GM12878 (cell line): ENCODE measurements around the gene BFSP2. TPM values are rescaled to one million over a fixed set of nuclear protein-coding genes. Genes with fewer than 3 reads are reported as not detected.

ENCODE experiments used
- CHD1 ChIP-seq: IDR thresholded peaks from 2 replicates; pipeline ENCODE4 v1.6.1; 2012; ENCODE audit warnings: low read depth, low read length, improper control_type of control experiment
- CHD4 ChIP-seq: fragments of 200-600 bp; sonication (generic); IDR thresholded peaks from 2 replicates; pipeline ENCODE4 v1.6.1; 2016; ENCODE audit warnings: mild to moderate bottlenecking
- ESRRA ChIP-seq: IDR thresholded peaks from 2 replicates; pipeline ENCODE4 v1.6.1; 2012; ENCODE audit warnings: mild to moderate bottlenecking, low read length, improper control_type of control experiment
- HDAC2 ChIP-seq: fragments of 200-600 bp; sonication (generic); IDR thresholded peaks from 2 replicates; pipeline ENCODE4 v1.6.1; 2017
- HDAC6 ChIP-seq: fragments of 200-600 bp; sonication (generic); IDR thresholded peaks from one replicate; pipeline ENCODE4 v1.8.0; 2017; ENCODE audit warnings: antibody characterized with exemption; ENCODE audit not compliant: unreplicated experiment
- IKZF1 ChIP-seq: fragments of 450-650 bp; conservative IDR thresholded peaks from 2 replicates; pipeline ENCODE4 v1.6.1; 2017; ENCODE audit warnings: antibody characterized with exemption, mild to moderate bottlenecking
- JUNB ChIP-seq: IDR thresholded peaks from 2 replicates; pipeline ENCODE4 v1.6.1; 2016; ENCODE audit warnings: antibody characterized with exemption, mild to moderate bottlenecking
- JUND ChIP-seq: IDR thresholded peaks from 2 replicates; pipeline ENCODE4 v1.6.1; 2012; ENCODE audit warnings: low read depth, mild to moderate bottlenecking, low read length, improper control_type of control experiment, moderate library complexity
- KDM1A ChIP-seq: fragments of 200-600 bp; sonication (generic); IDR thresholded peaks from 2 replicates; pipeline ENCODE4 v1.6.1; 2016; ENCODE audit warnings: borderline replicate concordance
- LARP7 ChIP-seq: fragments of 450-650 bp; IDR thresholded peaks from 2 replicates; pipeline ENCODE4 v1.6.1; 2017; ENCODE audit warnings: mild to moderate bottlenecking
- MEF2A ChIP-seq: IDR thresholded peaks from 2 replicates; pipeline ENCODE4 v1.6.1; 2011; ENCODE audit warnings: low read depth, mild to moderate bottlenecking, low read length, moderate library complexity; ENCODE audit not compliant: insufficient read depth
- NFXL1 ChIP-seq: fragments of 450-650 bp; IDR thresholded peaks from 2 replicates; pipeline ENCODE4 v1.6.1; 2017; ENCODE audit warnings: antibody characterized with exemption, mild to moderate bottlenecking, borderline replicate concordance
- NR2F1 ChIP-seq: fragments of 450-650 bp; conservative IDR thresholded peaks from 2 replicates; pipeline ENCODE4 v1.6.1; 2017; ENCODE audit warnings: mild to moderate bottlenecking
- TBL1XR1 ChIP-seq: IDR thresholded peaks from 2 replicates; pipeline ENCODE4 v1.6.1; 2012; ENCODE audit warnings: low read depth, low read length, improper control_type of control experiment
- TCF3 ChIP-seq: IDR thresholded peaks from 2 replicates; pipeline ENCODE4 v1.6.1; 2012; ENCODE audit warnings: low read depth, mild to moderate bottlenecking, low read length, borderline replicate concordance; ENCODE audit not compliant: insufficient read depth
- ZNF384 ChIP-seq: IDR thresholded peaks from 2 replicates; pipeline ENCODE4 v1.6.1; 2012; ENCODE audit warnings: low read depth, mild to moderate bottlenecking, low read length, improper control_type of control experiment, borderline replicate concordance
- ZZZ3 ChIP-seq: IDR thresholded peaks from 2 replicates; pipeline ENCODE4 v1.6.1; 2011; ENCODE audit warnings: low read depth; ENCODE audit not compliant: control insufficient read depth, insufficient read length
- polyA plus RNA-seq, 11 experiments: library from polyadenylated mRNA; depleted of rRNA in 4 of 11; unstranded in 6 of 11; stranded (reverse) in 5 of 11; fragments of >200 nt; fragmentation: Nextera tagmentation in 4 of 11; fragmentation: Illumina TruSeq in 1 of 11; extraction: Ambion mirVana in 4 of 11; extraction: Trizol in 1 of 11; gene quantifications; 1 replicate in 1 of 11; 2 replicates in 10 of 11; pipeline versions ENCODE4 v1.2.1 to v1.2.3, GENCODE V29; 2011 to 2016; ENCODE audit warnings: inconsistent platforms in 2 of 11, missing spikeins in 2 of 11, low read depth in 1 of 11
- total RNA-seq, 4 experiments: library from RNA; depleted of rRNA in 3 of 4; stranded (reverse); fragments of >200 nt in 3 of 4; fragmentation: Illumina TruSeq in 1 of 4; extraction: Trizol in 1 of 4; gene quantifications; 2 replicates each; pipeline versions ENCODE4 v1.2.1 to v1.2.3, GENCODE V29; 2013 to 2021
- TF ChIP-seq, protein P1 (sequence below): IDR thresholded peaks from 2 replicates; pipeline ENCODE4 v1.6.1; 2011; ENCODE audit warnings: low read depth, mild to moderate bottlenecking, low read length, moderate library complexity, borderline replicate concordance; ENCODE audit errors: extremely low read depth
- TF ChIP-seq, protein P2 (sequence below): fragments of 450-650 bp; formaldehyde crosslinking; IDR thresholded peaks from 2 replicates; pipeline ENCODE4 v1.4.0; 2020; ENCODE audit warnings: mild to moderate bottlenecking, moderate library complexity
- TF ChIP-seq, protein P3 (sequence below): IDR thresholded peaks from 2 replicates; pipeline ENCODE4 v1.6.1; 2012; ENCODE audit warnings: low read depth, low read length, improper control_type of control experiment
- TF ChIP-seq, protein P4 (sequence below): fragments of 450-650 bp; IDR thresholded peaks from 2 replicates; pipeline ENCODE4 v1.6.1; 2016; ENCODE audit warnings: mild to moderate bottlenecking, moderate library complexity, borderline replicate concordance

Gene BFSP2
- total and polyA plus RNA-seq, 10 of the 15 experiments (the other 5 are each of a cell fraction or from before 2014, with no cell fraction given), result 1.5 to 20.4 (median 7.3) TPM

DNA sequence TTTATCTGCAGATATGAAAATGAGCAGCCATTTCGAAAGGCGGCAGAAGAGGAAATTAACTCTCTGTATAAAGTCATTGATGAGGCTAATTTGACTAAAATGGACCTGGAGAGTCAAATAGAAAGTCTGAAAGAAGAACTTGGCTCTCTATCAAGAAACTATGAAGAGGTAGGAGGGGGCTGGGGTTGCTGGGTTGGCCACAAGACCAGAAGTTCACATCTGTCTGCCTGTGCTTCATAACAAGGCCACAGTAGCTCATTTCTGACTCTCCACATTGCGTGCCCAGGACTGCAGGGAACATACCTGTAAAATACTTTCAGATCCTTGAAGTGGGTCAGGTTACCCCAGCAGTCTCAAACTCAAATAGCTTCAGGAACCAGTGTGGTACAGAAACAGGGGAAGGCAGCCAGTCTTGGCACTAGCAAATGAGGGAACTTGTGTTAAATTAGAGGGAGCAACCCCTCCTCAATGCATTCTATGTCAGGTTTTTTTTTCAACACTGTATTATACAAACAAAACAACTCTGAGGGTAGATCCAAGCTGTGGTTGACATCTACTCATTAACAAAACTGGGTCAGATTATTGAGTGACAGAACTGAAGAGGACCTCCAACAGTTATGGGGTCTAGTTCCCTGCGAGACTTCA, 48.7 kb downstream of the BFSP2 start (continued):
- TF ChIP-seq, protein P1, sequence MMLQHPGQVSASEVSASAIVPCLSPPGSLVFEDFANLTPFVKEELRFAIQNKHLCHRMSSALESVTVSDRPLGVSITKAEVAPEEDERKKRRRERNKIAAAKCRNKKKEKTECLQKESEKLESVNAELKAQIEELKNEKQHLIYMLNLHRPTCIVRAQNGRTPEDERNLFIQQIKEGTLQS, result no peak
- TF ChIP-seq TBL1XR1, result peak; percentile 95
- TF ChIP-seq ESRRA, result no peak
- TF ChIP-seq, protein P2, sequence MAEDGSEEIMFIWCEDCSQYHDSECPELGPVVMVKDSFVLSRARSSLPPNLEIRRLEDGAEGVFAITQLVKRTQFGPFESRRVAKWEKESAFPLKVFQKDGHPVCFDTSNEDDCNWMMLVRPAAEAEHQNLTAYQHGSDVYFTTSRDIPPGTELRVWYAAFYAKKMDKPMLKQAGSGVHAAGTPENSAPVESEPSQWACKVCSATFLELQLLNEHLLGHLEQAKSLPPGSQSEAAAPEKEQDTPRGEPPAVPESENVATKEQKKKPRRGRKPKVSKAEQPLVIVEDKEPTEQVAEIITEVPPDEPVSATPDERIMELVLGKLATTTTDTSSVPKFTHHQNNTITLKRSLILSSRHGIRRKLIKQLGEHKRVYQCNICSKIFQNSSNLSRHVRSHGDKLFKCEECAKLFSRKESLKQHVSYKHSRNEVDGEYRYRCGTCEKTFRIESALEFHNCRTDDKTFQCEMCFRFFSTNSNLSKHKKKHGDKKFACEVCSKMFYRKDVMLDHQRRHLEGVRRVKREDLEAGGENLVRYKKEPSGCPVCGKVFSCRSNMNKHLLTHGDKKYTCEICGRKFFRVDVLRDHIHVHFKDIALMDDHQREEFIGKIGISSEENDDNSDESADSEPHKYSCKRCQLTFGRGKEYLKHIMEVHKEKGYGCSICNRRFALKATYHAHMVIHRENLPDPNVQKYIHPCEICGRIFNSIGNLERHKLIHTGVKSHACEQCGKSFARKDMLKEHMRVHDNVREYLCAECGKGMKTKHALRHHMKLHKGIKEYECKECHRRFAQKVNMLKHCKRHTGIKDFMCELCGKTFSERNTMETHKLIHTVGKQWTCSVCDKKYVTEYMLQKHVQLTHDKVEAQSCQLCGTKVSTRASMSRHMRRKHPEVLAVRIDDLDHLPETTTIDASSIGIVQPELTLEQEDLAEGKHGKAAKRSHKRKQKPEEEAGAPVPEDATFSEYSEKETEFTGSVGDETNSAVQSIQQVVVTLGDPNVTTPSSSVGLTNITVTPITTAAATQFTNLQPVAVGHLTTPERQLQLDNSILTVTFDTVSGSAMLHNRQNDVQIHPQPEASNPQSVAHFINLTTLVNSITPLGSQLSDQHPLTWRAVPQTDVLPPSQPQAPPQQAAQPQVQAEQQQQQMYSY (CRISPR knock-in tag), result no peak
- TF ChIP-seq, protein P3, sequence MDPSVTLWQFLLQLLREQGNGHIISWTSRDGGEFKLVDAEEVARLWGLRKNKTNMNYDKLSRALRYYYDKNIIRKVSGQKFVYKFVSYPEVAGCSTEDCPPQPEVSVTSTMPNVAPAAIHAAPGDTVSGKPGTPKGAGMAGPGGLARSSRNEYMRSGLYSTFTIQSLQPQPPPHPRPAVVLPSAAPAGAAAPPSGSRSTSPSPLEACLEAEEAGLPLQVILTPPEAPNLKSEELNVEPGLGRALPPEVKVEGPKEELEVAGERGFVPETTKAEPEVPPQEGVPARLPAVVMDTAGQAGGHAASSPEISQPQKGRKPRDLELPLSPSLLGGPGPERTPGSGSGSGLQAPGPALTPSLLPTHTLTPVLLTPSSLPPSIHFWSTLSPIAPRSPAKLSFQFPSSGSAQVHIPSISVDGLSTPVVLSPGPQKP, result no peak
- peak; percentile 49; the same call in 1 of the 2 replicates for TF ChIP-seq ZNF384
- no peak for TF ChIP-seq HDAC6
- peak; percentile 92 for TF ChIP-seq JUND
- no peak for TF ChIP-seq ZZZ3
- TF ChIP-seq, protein P4, sequence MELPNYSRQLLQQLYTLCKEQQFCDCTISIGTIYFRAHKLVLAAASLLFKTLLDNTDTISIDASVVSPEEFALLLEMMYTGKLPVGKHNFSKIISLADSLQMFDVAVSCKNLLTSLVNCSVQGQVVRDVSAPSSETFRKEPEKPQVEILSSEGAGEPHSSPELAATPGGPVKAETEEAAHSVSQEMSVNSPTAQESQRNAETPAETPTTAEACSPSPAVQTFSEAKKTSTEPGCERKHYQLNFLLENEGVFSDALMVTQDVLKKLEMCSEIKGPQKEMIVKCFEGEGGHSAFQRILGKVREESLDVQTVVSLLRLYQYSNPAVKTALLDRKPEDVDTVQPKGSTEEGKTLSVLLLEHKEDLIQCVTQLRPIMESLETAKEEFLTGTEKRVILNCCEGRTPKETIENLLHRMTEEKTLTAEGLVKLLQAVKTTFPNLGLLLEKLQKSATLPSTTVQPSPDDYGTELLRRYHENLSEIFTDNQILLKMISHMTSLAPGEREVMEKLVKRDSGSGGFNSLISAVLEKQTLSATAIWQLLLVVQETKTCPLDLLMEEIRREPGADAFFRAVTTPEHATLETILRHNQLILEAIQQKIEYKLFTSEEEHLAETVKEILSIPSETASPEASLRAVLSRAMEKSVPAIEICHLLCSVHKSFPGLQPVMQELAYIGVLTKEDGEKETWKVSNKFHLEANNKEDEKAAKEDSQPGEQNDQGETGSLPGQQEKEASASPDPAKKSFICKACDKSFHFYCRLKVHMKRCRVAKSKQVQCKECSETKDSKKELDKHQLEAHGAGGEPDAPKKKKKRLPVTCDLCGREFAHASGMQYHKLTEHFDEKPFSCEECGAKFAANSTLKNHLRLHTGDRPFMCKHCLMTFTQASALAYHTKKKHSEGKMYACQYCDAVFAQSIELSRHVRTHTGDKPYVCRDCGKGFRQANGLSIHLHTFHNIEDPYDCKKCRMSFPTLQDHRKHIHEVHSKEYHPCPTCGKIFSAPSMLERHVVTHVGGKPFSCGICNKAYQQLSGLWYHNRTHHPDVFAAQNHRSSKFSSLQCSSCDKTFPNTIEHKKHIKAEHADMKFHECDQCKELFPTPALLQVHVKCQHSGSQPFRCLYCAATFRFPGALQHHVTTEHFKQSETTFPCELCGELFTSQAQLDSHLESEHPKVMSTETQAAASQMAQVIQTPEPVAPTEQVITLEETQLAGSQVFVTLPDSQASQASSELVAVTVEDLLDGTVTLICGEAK, result no peak; the same call in 1 of the 2 replicates
- peak; percentile 90 for TF ChIP-seq IKZF1
- TF ChIP-seq JUNB, result peak; percentile 97
- TF ChIP-seq MEF2A, result peak; percentile 81
- no peak for TF ChIP-seq LARP7
- TF ChIP-seq CHD1, result no peak
- TF ChIP-seq CHD4, result no peak
- TF ChIP-seq TCF3, result peak; percentile 96
- TF ChIP-seq HDAC2, result no peak
- TF ChIP-seq KDM1A, result no peak
- TF ChIP-seq NR2F1, result peak; percentile 93
- TF ChIP-seq NFXL1, result no peak
